Uterine smooth muscle cell (primary cell): ENCODE results near the gene CDT1. TPM values are rescaled to one million over a fixed set of nuclear protein-coding genes. Genes with fewer than 3 reads are reported as not detected.

Source experiments
- total RNA-seq: library from RNA; depleted of rRNA; stranded (reverse); fragments of >200 nt; gene quantifications from 2 replicates; pipeline ENCODE4 v1.2.3, GENCODE V29; 2014

Gene CDT1
- total RNA-seq, result 6.1 and 25.0 TPM in 2 replicates

DNA sequence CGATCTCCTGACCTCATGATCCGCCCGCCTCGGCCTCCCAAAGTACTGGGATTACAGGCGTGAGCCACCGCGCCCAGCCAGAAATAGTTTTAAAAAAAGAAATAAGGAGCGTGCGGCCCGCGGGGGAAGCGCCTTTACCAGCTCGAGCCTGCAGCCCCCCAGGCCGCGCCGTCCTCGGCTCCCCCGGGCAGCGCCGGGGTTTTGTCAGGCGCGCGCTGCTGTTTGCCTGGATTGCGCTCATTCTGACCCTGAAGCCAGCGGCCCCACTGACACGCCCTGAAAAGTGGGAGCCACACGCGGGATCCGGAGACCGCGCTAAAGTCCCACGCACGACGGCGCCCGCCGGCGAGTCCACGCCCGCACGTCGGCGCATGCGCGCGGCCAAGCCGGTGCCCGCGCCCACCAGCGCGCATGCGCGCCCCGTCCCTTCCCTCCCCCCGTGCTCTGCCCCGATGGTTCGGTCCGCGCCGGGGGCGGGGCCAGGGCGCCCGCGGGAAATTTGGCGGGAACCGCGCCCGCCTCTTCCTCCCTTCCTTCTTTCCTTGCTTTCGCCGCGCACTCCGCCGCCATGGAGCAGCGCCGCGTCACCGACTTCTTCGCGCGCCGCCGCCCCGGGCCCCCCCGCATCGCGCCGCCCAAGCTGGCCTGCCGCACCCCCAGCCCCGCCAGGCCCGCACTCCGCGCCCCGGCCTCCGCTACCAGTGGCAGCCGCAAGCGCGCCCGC is at the start of gene CDT1:
Gene CDT1, plus strand, starts transcription at position 526 of the 724 bp plus-strand sequence. Its CDS starts 43 bp downstream, at position 569.

GRCh38 chr16:88785106-88785924 is 18.3 kb upstream of the CDT1 start, which contains the start of gene PIEZO1:
Gene PIEZO1 (minus strand): TSS chr16:88785220. CDS start chr16:88784964, 256 bp downstream.

GRCh38 chr16:88811769-88812512 is 8.4 kb downstream of the CDT1 start, which contains the start of gene APRT:
Gene APRT (minus strand): TSS chr16:88811928. CDS start chr16:88811899, 29 bp downstream.

GRCh38 chr16:88856828-88857727 is 53.5 kb downstream of the CDT1 start, which contains the start of the genes GALNS and TRAPPC2L:
Gene GALNS (minus strand): TSS chr16:88856947. CDS start chr16:88856877, 70 bp downstream.
Gene TRAPPC2L (plus strand): TSS chr16:88857127. CDS start chr16:88857151, 24 bp downstream.

Other genes with a start within 250 kb of the CDT1 start
- gene ZC3H18, start 233.4 kb upstream of the CDT1 start, total RNA-seq, result 12.9 and 16.8 TPM in 2 replicates
- gene IL17C, start 165.2 kb upstream of the CDT1 start, total RNA-seq, result 0.12 TPM in 1 of 2 replicates, not detected in the other
- 138 and 211 TPM in 2 replicates for gene CYBA, start 152.7 kb upstream of the CDT1 start, total RNA-seq
- 186 and 246 TPM in 2 replicates for gene MVD, start 140.7 kb upstream of the CDT1 start, total RNA-seq
- 0.11 and 0.12 TPM in 2 replicates for gene SNAI3, start 117.3 kb upstream of the CDT1 start, total RNA-seq
- 17.5 and 18.6 TPM in 2 replicates for gene RNF166, start 97.4 kb upstream of the CDT1 start, total RNA-seq
- gene CTU2, start 97.3 kb upstream of the CDT1 start, total RNA-seq, result 17.9 and 28.8 TPM in 2 replicates
- gene PIEZO1, start 18.6 kb upstream of the CDT1 start, total RNA-seq, result 205 and 266 TPM in 2 replicates
- 60.5 and 67.5 TPM in 2 replicates for gene APRT, start 8.1 kb downstream of the CDT1 start, total RNA-seq
- gene GALNS, start 53.2 kb downstream of the CDT1 start, total RNA-seq, result 26.8 and 30.7 TPM in 2 replicates
- gene TRAPPC2L, start 53.3 kb downstream of the CDT1 start, total RNA-seq, result 50.2 and 59.4 TPM in 2 replicates
- gene PABPN1L, start 62.9 kb downstream of the CDT1 start, total RNA-seq, result not detected in 2 replicates
- gene CBFA2T3, start 173.4 kb downstream of the CDT1 start, total RNA-seq, result not detected in 2 replicates